Measurements from ENCODE around the gene RIC8B. TPM values are rescaled to one million over a fixed set of nuclear protein-coding genes. Genes with fewer than 3 reads are reported as not detected.

RIC8B gene
- total RNA-seq, 2 donors from 2014 or later, result 14.9 to 19.0 TPM

DNA sequence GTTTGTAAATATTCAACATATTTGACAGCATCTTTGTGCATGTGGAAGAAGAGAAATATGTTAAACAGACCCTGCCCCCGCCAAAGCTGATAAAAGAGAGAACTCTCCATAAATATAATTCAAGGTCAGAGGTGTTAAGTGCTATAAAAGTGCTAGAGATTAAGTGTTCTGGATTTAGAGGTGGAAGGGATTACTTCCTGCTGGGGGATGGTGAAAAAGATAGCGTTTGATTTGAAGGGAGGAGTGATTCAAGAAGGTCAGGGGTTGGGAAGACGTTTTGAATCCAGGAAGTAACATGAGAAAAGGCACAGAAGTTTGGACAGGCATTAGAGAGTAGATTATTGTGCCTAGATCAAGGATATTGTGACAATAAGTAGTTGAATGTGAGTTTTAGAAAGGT is 30.2 kb downstream of the RIC8B start:
- Histone ChIP-seq H3K9me3 (no peaks in the 10 kb centered on the region), H3K27ac (no peak overlapping the region), H3K4me1 (peaks cover 0 to 6% of the 10 kb centered on the region in 2 donors), H3K27me3 (no peaks in the 10 kb centered on the region), H3K4me3 (no peak overlapping the region), H3K36me3 (peaks cover 15% of the 10 kb centered on the region)
- TF ChIP-seq, protein P1, sequence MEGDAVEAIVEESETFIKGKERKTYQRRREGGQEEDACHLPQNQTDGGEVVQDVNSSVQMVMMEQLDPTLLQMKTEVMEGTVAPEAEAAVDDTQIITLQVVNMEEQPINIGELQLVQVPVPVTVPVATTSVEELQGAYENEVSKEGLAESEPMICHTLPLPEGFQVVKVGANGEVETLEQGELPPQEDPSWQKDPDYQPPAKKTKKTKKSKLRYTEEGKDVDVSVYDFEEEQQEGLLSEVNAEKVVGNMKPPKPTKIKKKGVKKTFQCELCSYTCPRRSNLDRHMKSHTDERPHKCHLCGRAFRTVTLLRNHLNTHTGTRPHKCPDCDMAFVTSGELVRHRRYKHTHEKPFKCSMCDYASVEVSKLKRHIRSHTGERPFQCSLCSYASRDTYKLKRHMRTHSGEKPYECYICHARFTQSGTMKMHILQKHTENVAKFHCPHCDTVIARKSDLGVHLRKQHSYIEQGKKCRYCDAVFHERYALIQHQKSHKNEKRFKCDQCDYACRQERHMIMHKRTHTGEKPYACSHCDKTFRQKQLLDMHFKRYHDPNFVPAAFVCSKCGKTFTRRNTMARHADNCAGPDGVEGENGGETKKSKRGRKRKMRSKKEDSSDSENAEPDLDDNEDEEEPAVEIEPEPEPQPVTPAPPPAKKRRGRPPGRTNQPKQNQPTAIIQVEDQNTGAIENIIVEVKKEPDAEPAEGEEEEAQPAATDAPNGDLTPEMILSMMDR (IDR thresholded peaks at IDR 0.05), result no peak
- DNase-seq (ENCODE audit: low spot score), result no peak

DNA sequence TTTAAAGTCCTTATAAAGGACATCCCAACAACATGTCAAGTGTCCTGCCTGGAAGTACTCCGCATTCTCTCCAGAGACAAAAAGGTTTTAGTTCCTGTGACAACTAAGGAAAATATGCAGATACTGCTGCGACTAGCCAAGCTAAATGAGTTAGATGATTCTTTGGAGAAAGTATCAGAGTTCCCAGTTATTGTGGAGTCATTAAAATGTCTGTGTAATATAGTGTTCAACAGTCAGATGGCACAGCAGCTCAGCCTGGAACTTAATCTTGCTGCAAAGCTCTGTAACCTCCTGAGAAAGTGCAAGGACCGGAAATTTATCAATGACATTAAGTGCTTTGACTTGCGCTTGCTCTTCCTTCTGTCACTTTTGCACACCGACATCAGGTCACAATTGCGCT is 40.2 kb downstream of the RIC8B start:
- H3K36me3 ChIP-seq, result peaks cover 15% of the 10 kb centered on the region
- no peak overlapping the region for H3K27ac ChIP-seq
- H3K9me3 ChIP-seq, result no peaks in the 10 kb centered on the region
- TF ChIP-seq, protein P1 (IDR thresholded peaks at IDR 0.05), result no peak
- no peaks in the 10 kb centered on the region for H3K4me1 ChIP-seq
- H3K4me3 ChIP-seq, result no peak overlapping the region
- no peaks in the 10 kb centered on the region for H3K27me3 ChIP-seq
- DNase-seq (ENCODE audit: low spot score), result no peak

DNA sequence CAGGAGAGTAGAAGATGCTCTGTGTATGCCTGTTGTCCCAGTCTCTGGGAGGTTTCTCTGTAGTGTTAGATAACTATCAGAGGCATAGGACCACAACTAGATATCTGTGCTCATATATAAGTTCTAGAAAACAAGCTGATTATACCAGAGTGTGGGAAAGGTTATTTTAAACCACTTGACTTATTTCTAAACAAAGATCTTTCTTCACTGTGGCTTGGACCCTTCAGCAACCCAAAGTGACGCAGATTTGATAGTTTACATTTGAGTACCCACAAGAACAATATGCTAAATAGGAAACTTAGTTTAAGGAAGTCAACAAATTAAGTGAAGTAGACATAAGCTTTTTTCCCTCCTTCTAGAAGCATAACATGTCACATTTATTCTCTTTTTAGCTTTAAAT is 41.3 kb downstream of the RIC8B start:
- Histone ChIP-seq H3K4me1 (no peaks in the 10 kb centered on the region), H3K27ac (no peak overlapping the region), H3K9me3 (no peaks in the 10 kb centered on the region), H3K27me3 (no peaks in the 10 kb centered on the region), H3K36me3 (peaks cover 15% of the 10 kb centered on the region), H3K4me3 (no peak overlapping the region)
- DNase-seq (ENCODE audit: low spot score), result no peak
- TF ChIP-seq, protein P1 (IDR thresholded peaks at IDR 0.05), result no peak

DNA sequence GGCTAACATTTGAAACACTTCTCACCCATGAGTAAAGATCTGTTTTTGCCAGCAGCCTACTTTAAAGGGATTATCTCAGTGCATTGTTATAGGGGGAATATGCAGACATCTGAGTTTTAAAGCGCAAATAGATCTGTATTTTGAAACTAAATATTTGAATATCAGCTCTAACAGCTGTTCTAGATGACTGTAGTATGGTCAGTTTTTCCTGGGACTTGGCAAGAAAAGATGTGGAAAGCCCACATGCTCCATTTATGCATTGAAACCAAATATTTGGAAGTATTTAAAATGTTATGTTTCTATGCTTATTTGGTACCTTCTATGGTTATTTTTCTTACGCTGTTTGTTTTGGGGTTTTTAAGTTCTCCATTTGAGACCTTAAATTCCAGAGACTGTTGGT is 41.7 kb downstream of the RIC8B start:
- H3K9me3 ChIP-seq, result no peaks in the 10 kb centered on the region
- no peaks in the 10 kb centered on the region for H3K4me1 ChIP-seq
- H3K27me3 ChIP-seq, result no peaks in the 10 kb centered on the region
- DNase-seq (ENCODE audit: low spot score), result no peak
- no peak overlapping the region for H3K4me3 ChIP-seq
- peaks cover 15% of the 10 kb centered on the region for H3K36me3 ChIP-seq
- TF ChIP-seq, protein P1 (IDR thresholded peaks at IDR 0.05), result no peak
- H3K27ac ChIP-seq, result no peak overlapping the region

DNA sequence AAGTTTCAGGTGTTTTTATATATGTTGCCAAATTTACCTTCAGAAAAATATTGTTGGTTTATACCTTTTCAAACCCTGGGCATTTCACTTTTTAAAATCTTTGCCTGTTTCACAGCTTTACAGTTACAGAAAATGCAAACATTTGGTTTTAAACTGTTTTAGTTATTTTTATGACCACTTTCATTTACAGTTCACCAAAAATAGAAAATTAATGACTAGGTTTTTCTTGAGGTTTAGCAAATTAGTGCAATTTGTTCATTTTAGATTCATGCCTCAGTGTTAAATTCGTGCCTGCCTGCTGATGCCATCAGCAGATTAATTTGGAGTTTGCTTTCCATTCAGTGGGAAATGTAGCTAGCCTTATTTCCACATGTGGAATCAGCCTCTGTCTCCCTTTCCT is 45.5 kb downstream of the RIC8B start:
- no peak for DNase-seq (ENCODE audit: low spot score)
- Histone ChIP-seq H3K4me3 (no peak overlapping the region), H3K9me3 (no peaks in the 10 kb centered on the region), H3K4me1 (no peaks in the 10 kb centered on the region), H3K27ac (no peak overlapping the region), H3K36me3 (peaks cover 10% of the 10 kb centered on the region), H3K27me3 (no peaks in the 10 kb centered on the region)
- TF ChIP-seq, protein P1 (IDR thresholded peaks at IDR 0.05), result no peak

DNA sequence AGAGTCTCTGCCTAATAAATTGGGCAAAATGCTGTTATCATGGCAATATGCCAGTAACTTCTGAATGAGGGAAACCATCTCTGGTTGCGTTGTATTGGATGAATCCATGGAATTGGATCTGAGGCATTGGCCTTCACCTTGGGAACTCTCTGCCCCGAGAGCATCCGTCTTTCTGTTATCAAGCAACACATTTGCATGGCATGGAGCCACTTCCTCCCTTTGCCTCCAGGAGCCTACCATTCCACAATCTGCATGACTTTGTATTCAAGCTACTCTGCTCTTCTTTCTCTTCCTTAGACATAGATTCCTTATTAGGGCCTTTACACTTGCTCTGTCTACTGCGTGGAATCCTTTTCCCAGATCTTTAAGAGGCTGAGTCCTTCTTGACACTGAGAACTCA is 57.2 kb downstream of the RIC8B start:
- Histone ChIP-seq H3K9me3 (no peaks in the 10 kb centered on the region), H3K27me3 (no peaks in the 10 kb centered on the region), H3K4me3 (no peak overlapping the region), H3K4me1 (peaks cover 0 to 7% of the 10 kb centered on the region in 2 donors), H3K27ac (no peak overlapping the region), H3K36me3 (no peaks in the 10 kb centered on the region)
- no peak for DNase-seq (ENCODE audit: low spot score)
- TF ChIP-seq, protein P1 (IDR thresholded peaks at IDR 0.05), result no peak

Data from right atrium auricular region (tissue), 2 donors.